GM10248 (cell line): ENCODE results near the gene IGLL1.
A peak's percentile ranks its signal among the peaks of the same experiment; 100 is the strongest.

Source experiments
- CTCF ChIA-PET: fragments of 300-600 bp; sonication (Branson Sonifier 250); formaldehyde crosslinking; extraction: SDS; loops from one replicate; lab custom pipeline; 2021; ENCODE audit warnings: antibody characterized with exemption; lab: Yijun Ruan, JAX
- POLR2A ChIA-PET: fragments of 350-650 bp; sonication (Branson Sonifier 250); formaldehyde crosslinking; extraction: SDS; loops from one replicate; lab custom pipeline; 2020; ENCODE audit warnings: antibody characterized with exemption; lab: Yijun Ruan, JAX
- DNase-seq: peaks from one replicate; pipeline ENCODE4 v3.0.0; 2012; ENCODE audit errors: extremely low spot score
- CTCF ChIP-seq: IDR thresholded peaks from 2 replicates; pipeline ENCODE4 v1.5.1; 2012; ENCODE audit warnings: mild to moderate bottlenecking, low read depth; ENCODE audit errors: extremely low read depth, missing control alignments, control extremely low read depth

The IGLL1 gene

GRCh38 chr22:23534201-23534850 is 45.8 kb downstream of the IGLL1 start:
- ChIA-PET POLR2A (no interaction called here), CTCF (no interaction called here)
- no peak for DNase-seq
- no peak for TF ChIP-seq CTCF

- CTCF ChIA-PET, result no interaction called here
- POLR2A ChIA-PET, result no interaction called here
- no peak for TF ChIP-seq CTCF
- no peak for DNase-seq
These were observed 46.3 kb downstream of the IGLL1 start for GRCh38 chr22:23533771-23534191.

- ChIA-PET CTCF (no interaction called here), POLR2A (no interaction called here)
- DNase-seq, result no peak
- TF ChIP-seq CTCF, result peak; percentile 17
These were observed 46.7 kb downstream of the IGLL1 start for GRCh38 chr22:23533328-23533762.

- no peak for DNase-seq
- ChIA-PET POLR2A (no interaction called here), CTCF (no interaction called here)
- TF ChIP-seq CTCF, result no peak
These were observed 47.4 kb downstream of the IGLL1 start for GRCh38 chr22:23532731-23533130.

- ChIA-PET POLR2A (no interaction called here), CTCF (no interaction called here)
- no peak for TF ChIP-seq CTCF
- no peak for DNase-seq
These were observed 48.0 kb downstream of the IGLL1 start for GRCh38 chr22:23531966-23532705.

- no peak for DNase-seq
- ChIA-PET POLR2A (no interaction called here), CTCF (no interaction called here)
- no peak for TF ChIP-seq CTCF
These were observed 48.7 kb downstream of the IGLL1 start for GRCh38 chr22:23531283-23531956.
